Measurements from ENCODE around the gene ELOVL2. TPM values are rescaled to one million over a fixed set of nuclear protein-coding genes. Genes with fewer than 3 reads are reported as not detected.

Gene ELOVL2
- total RNA-seq, 1 experiment from 2014 or later: 41.8 TPM

- DNase-seq: peak; percentile 68
- no peak overlapping the region for H3K4me3 ChIP-seq
- H3K27me3 ChIP-seq: no peaks in the 10 kb centered on the region
- H3K36me3 ChIP-seq: no peaks in the 10 kb centered on the region; the same call in 1 of the 2 replicates
- no peaks in the 10 kb centered on the region for H3K9me3 ChIP-seq
Measured at GRCh38 chr6:10976571-10976970, 67.5 kb downstream of the ELOVL2 start.

- H3K9me3 ChIP-seq: no peaks in the 10 kb centered on the region
- no peaks in the 10 kb centered on the region for H3K27me3 ChIP-seq
- no peaks in the 10 kb centered on the region for H3K36me3 ChIP-seq
- no peak overlapping the region for H3K4me3 ChIP-seq
- DNase-seq: no peak
Measured at GRCh38 chr6:10972196-10972595, 71.9 kb downstream of the ELOVL2 start.

GRCh38 chr6:10970731-10971130, 73.4 kb downstream of the ELOVL2 start:
- H3K9me3 ChIP-seq: peaks cover 11% of the 10 kb centered on the region
- no peak overlapping the region for H3K4me3 ChIP-seq
- no peaks in the 10 kb centered on the region for H3K36me3 ChIP-seq
- no peaks in the 10 kb centered on the region for H3K27me3 ChIP-seq
- DNase-seq: no peak

DNA sequence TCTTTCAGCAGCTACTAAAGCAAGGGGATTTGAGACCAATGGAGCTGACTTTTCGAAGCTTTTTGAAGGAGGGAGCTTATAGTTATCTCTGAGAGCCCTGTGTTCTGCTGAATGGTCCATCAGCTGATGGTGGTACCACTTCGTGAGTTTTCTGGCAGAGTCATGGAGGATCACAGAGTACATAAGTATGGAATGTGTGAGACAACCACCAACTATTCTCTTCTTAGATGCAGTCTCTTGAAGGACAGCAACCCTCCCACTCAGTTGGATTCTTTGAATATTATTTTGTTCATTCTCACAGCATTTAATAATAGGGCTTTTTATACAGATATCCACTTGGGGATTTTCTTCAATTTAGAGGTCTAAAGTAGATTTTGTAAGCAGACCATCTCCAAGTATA, 75.3 kb downstream of the ELOVL2 start:
- Histone ChIP-seq H3K9me3 (peaks cover 15% of the 10 kb centered on the region), H3K27me3 (no peaks in the 10 kb centered on the region), H3K4me3 (no peak overlapping the region), H3K36me3 (no peaks in the 10 kb centered on the region; the same call in 1 of the 2 replicates)
- peak; percentile 14 for DNase-seq

DNA sequence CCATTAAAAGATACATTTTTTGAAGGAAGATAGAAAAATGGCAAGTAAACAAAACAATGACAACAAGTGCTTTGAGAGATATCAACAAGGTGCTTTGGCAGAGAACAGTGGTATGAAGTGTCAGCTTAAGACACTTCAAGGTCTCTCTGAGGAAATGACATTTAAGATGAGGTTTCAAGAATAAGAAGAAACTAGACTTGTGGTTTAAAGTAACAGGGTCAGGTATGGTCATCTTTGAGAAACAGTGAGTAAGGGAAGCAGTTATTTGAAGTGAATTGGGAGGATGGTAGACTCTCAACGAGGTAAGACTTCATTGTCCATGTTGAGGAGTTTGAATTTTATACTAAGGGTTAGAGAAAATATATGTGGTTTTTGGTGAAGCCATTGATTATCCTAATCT, 79.4 kb downstream of the ELOVL2 start:
- H3K9me3 ChIP-seq: peaks cover 15% of the 10 kb centered on the region
- H3K27me3 ChIP-seq: no peaks in the 10 kb centered on the region
- no peak overlapping the region for H3K4me3 ChIP-seq
- DNase-seq: no peak
- H3K36me3 ChIP-seq: no peaks in the 10 kb centered on the region; the same call in 1 of the 2 replicates

GRCh38 chr6:10963113-10963512, 81.0 kb downstream of the ELOVL2 start:
- H3K9me3 ChIP-seq: peaks cover 15% of the 10 kb centered on the region
- no peaks in the 10 kb centered on the region; the same call in 1 of the 2 replicates for H3K36me3 ChIP-seq
- H3K27me3 ChIP-seq: no peaks in the 10 kb centered on the region
- no peak for DNase-seq
- H3K4me3 ChIP-seq: no peak overlapping the region

GRCh38 chr6:10962673-10963072, 81.4 kb downstream of the ELOVL2 start:
- DNase-seq: no peak
- H3K36me3 ChIP-seq: no peaks in the 10 kb centered on the region; the same call in 1 of the 2 replicates
- H3K4me3 ChIP-seq: no peak overlapping the region
- no peaks in the 10 kb centered on the region for H3K27me3 ChIP-seq
- H3K9me3 ChIP-seq: peaks cover 15% of the 10 kb centered on the region

DNA sequence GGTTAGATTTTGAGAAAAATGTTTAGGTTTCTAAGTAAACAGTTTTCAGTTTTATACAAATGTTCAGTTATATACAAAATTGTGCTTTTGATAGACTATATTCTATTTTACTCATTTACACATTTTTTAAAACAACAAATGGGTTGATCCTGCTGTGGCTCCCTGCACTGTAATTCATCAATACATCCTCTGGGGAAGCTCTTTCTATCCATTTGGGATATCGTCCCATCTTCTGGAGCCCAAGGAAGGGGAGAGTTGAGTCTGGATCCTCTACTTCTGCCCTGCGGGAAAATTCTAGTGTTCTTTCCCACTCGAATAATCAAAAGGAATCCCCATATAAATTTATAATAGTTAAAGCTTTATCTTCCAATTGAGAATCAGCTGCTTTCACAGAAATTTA, 82.3 kb downstream of the ELOVL2 start:
- Histone ChIP-seq H3K9me3 (peaks cover 15% of the 10 kb centered on the region), H3K4me3 (no peak overlapping the region)

DNA sequence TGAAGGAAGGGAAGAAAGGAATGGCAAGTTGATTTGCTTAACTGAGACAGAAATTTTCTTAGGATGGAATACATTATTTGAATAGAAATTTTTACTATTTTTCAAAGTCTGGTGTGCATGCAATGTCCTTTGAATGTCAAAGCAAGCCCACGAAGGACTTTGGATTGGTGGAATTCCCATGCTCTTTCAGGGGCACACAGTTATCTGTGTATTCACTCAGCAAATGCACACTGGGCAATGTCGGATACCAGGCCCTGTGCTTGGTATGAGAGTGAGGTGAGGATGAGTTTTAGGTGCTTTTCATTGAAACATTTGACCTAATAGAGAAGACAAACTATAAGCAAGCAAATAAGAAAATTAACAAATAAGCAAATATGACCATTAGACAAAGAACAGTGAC, 83.9 kb downstream of the ELOVL2 start:
- no peaks in the 10 kb centered on the region for H3K36me3 ChIP-seq

More for the DNA sequence above, 82.3 kb downstream of the ELOVL2 start:
- H3K36me3 ChIP-seq: no peaks in the 10 kb centered on the region; the same call in 1 of the 2 replicates
- no peak for DNase-seq
- H3K27me3 ChIP-seq: no peaks in the 10 kb centered on the region

GRCh38 chr6:10957414-10957886, 86.7 kb downstream of the ELOVL2 start:
- Histone ChIP-seq H3K9me3 (no peaks in the 10 kb centered on the region), H3K4me3 (no peak overlapping the region), H3K27me3 (no peaks in the 10 kb centered on the region), H3K36me3 (no peaks in the 10 kb centered on the region)
- DNase-seq: no peak

More for the DNA sequence above, 83.9 kb downstream of the ELOVL2 start:
- H3K4me3 ChIP-seq: no peak overlapping the region
- H3K9me3 ChIP-seq: peaks cover 2% of the 10 kb centered on the region
- H3K27me3 ChIP-seq: no peaks in the 10 kb centered on the region
- no peak for DNase-seq

- Histone ChIP-seq H3K27me3 (no peaks in the 10 kb centered on the region), H3K9me3 (no peaks in the 10 kb centered on the region), H3K36me3 (no peaks in the 10 kb centered on the region), H3K4me3 (no peak overlapping the region)
- DNase-seq: no peak
Measured at GRCh38 chr6:10956776-10957175, 87.3 kb downstream of the ELOVL2 start.

DNA sequence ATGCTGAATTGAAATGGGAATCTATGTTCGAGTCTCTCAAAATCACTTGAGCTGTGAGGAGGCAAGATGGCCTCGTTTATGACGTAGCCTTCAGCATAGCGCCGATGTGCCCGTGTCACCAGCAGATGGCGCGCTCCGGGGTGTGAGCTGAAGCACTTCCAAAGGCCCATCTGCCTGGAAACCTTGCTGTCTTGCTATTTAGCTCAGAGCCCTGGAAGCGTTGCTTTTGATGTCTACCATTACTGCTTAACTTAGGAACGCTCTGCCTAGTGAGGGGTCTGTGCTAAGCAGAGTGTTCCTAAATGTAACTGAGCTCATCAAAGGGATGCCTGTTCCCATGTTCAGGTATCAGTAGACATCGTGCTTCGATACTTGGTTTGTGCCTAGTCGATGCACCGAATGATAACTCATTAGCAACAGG, 89.5 kb downstream of the ELOVL2 start:
- Histone ChIP-seq H3K4me3 (no peak overlapping the region), H3K9me3 (no peaks in the 10 kb centered on the region), H3K27me3 (no peaks in the 10 kb centered on the region), H3K36me3 (no peaks in the 10 kb centered on the region)
- peak; percentile 75 for DNase-seq

- H3K27me3 ChIP-seq: no peaks in the 10 kb centered on the region
- no peaks in the 10 kb centered on the region for H3K9me3 ChIP-seq
- peak; percentile 52 for DNase-seq
- no peak overlapping the region for H3K4me3 ChIP-seq
- no peaks in the 10 kb centered on the region for H3K36me3 ChIP-seq
Measured at GRCh38 chr6:10951675-10952282, 92.3 kb downstream of the ELOVL2 start.

DNA sequence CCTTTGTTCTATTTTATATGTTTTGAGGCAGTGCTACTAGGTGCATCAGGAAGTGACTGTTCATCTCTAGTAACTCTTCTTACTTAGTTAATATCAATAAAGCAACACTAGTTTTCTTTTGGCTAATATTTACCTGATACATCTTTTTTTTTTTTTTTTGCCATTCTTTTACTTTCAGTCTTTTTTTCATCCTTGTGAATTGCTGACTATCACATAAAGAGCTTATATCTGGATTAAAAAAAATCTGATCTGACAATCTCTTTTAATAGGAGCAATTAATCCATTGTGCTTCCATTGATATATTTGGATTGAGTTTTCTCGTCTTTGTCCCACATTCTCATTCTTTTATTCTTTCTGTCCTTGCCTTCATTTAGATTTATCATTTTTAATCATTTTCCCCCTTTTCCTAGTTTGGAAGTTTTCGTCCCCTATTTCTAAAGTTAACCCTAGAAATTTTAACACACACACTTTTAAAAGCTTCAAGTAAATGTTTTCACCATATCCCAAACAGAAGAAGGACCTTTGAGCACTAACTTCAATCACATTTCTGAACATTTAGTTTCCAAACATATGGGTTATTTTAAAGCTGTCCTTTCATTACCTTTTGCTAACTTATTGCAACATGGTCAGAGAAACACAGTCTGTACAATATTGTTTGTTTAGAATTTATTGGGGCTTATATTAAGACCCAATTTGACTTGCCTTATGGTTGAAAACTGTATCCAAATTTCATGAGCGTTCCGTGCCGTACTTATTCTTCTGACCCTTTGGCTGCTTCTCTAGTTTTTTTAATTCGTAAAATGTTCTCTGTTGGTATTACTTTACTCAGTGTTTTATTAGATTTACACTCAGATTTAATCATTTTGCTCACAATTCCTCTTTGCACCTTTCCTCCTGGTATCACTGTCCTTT, 94.3 kb downstream of the ELOVL2 start:
- DNase-seq: no peak
- Histone ChIP-seq H3K4me3 (no peak overlapping the region), H3K36me3 (no peaks in the 10 kb centered on the region), H3K27me3 (no peaks in the 10 kb centered on the region), H3K9me3 (no peaks in the 10 kb centered on the region)

DNA sequence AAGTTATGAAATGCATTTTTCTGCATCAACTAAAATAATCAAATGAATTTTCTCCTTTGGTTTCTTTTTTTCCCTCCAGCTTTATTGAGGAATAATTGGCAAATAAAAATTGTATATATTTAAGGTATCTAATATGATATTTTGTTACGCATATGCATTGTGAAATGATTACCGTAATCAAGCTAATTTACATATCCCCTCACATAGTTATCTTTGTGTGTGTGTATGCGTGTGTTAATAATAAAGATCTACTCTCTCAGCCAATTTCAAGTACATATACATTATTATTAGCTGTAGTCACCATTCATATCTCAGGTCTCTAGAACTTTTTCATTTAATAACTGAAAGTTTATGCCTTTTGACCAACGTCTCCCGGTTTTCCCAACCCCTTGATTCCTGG, 96.1 kb downstream of the ELOVL2 start:
- Histone ChIP-seq H3K9me3 (no peaks in the 10 kb centered on the region), H3K4me3 (no peak overlapping the region), H3K36me3 (no peaks in the 10 kb centered on the region), H3K27me3 (no peaks in the 10 kb centered on the region)
- DNase-seq: no peak

- no peaks in the 10 kb centered on the region for H3K9me3 ChIP-seq
- H3K27me3 ChIP-seq: no peaks in the 10 kb centered on the region
- no peak for DNase-seq
- H3K36me3 ChIP-seq: no peaks in the 10 kb centered on the region
- no peak overlapping the region for H3K4me3 ChIP-seq
Measured at GRCh38 chr6:10945845-10946244, 98.3 kb downstream of the ELOVL2 start.

GRCh38 chr6:10939840-10940239, 104.3 kb downstream of the ELOVL2 start:
- no peaks in the 10 kb centered on the region for H3K27me3 ChIP-seq
- no peaks in the 10 kb centered on the region; the same call in 1 of the 2 replicates for H3K9me3 ChIP-seq
- H3K36me3 ChIP-seq: peaks cover 2% of the 10 kb centered on the region; the same call in 1 of the 2 replicates
- H3K4me3 ChIP-seq: no peak overlapping the region
- no peak for DNase-seq

Measured in MG63 (cell line).